GM18505 (cell line): ENCODE results near the gene PRR18.

Experiments used
- ATAC-seq: cut with Tn5 transposase; IDR thresholded peaks from one replicate; pipeline ENCODE4 v1.9.1; 2021; ENCODE audit not compliant: unreplicated experiment
- POLR2A ChIP-seq: IDR thresholded peaks from 4 replicates; pipeline ENCODE4 v1.6.1; 2011; ENCODE audit warnings: borderline replicate concordance; ENCODE audit not compliant: insufficient read depth, insufficient read length; ENCODE audit errors: extremely low read depth

The PRR18 gene

DNA sequence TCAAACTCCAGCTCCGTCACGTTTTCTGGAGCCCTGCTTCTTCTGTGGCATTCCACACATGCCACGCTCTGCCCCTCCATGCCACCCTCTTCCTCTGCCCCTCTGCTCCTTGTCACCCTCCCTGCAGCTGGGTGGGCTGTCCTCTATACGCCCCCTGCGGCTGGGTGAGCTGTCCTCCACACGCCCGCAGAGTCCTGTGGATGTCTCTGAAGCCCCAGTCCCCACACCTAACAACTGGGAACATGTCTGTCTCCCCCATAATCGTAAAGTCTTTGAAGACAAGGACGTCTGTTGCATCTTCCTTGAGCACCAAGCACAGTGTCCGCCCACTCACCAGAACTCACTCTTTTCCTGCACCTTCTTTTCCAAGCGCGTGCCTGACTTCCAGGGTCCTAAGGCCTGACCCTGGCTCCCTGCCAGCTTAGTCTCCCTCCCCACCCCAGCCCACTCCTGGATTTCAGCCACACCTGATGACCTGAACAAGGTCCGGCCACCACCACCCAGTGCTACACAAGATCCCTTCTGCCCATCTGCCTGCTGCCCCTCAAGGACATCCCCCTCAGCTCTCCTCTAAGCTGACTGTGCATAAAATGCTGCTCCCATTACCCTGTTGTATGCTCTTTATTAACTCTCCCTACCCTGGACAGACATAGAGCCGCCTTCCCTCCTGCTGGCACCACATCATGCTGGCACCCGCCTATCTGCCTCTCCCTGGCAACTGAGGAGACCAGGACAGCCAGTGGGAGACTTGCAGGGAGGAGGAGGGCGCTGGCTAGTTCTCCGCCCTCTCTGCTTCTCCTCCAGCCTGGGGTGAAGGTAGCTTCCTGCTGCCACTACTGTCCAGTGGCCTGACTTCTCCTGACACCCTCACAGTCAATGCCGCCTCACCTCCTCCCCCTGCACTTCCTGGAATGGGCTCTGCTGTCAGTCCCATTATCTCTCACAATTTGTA is 10.7 kb upstream of the PRR18 start:
- TF ChIP-seq POLR2A, result no peak
- ATAC-seq, result no peak

DNA sequence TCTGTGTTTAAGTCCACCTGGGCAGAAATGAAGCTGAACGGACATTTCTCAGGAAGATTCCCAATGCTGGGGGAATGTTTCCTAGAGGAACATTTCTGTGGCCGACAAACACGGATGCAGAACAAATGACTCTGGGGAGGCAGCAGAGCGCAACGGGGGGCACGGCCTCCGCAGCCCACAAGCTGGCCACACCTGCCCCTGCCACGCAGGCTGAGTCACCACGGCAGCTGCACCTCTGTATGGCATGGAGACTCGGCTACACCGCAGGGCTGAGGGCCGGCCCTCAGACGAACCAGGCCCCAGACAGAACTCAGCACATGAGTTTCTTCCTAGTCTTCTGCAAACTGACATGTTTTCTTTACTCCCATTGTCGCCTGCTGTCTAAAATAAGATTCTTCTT is 10.0 kb upstream of the PRR18 start:
- no peak for ATAC-seq
- no peak for TF ChIP-seq POLR2A

DNA sequence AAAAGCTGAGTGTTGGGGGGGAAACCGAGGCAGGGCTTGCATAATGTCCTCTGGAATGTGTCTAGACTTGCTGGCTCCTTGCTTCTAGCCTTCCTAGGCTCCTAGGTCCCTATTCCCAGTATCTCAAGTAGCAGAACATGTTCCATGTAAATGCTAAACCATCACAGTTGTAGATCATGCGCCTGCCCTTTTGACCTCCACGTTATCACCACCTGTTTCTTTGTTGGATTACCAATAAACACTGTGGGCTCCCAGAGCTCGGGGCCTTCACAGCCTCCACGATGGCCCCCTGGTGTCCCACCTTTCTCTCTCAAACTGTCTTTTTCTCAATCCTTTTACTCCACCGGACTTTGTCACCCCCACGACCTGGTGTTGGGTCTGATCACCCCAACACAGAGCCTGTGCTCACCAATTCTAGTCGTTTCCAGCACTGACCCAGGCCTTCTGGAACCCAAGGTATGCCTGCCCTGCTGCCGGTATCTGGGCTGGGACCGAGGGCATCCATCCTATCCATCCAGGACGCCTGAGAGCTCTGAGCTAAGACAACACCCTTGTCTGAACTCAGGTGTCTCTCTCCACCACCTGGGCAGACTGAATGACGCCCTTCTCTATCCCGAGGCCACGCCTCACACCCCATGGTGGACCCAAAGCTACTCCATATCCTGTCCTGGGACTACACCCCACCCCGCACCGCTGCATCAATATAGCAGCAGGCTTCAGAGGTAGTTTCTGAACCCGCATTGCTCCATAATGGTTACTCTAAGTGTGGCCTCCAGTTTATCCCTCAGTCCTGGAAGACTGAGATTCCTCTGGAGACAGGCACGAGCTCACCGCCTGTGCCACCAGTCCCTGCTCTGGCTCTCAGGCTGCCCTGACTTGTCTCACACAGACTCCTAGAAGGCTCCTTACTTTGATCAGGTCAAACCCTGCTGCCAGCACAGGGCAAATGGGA is 9.3 kb upstream of the PRR18 start:
- no peak for ATAC-seq
- TF ChIP-seq POLR2A, result no peak

DNA sequence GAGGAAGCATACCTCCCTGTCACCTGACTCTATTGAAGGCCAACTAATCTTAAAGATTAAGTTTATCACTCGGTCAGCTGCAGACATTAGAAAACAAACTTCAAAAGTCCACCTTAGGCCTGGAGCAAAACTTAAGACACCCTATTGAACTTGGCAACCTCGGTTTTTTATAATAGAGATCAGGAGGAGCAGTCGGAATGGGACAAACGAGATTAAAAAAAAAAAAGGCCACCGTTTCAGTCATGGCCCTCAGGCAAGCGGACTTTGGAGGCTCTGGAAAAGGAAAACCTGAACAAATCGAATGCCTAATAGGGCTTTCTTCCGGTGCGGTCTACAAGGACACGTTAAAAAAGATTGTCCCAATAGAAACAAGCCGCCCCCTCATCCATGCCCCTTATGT is 7.2 kb upstream of the PRR18 start:
- no peak for TF ChIP-seq POLR2A
- no peak for ATAC-seq

DNA sequence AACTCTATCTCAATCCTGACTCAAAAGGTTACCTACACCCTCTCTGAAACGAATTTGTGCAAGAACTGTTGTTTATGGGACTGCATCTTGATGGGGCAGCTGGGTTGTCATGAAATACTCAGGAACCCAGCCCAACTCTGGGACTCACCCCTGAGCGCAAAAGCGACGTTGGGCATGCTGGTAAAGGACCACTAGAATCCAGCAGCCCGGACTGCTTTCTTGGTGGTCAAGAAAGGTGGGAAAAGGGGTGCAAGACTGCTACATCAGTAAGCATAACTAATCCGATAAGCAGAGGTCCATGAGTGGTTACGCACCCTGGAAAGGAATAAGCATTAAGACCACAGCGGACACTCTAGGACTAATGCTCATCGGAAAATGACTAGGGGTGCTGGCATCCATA is 6.3 kb upstream of the PRR18 start:
- ATAC-seq, result no peak
- TF ChIP-seq POLR2A, result no peak

DNA sequence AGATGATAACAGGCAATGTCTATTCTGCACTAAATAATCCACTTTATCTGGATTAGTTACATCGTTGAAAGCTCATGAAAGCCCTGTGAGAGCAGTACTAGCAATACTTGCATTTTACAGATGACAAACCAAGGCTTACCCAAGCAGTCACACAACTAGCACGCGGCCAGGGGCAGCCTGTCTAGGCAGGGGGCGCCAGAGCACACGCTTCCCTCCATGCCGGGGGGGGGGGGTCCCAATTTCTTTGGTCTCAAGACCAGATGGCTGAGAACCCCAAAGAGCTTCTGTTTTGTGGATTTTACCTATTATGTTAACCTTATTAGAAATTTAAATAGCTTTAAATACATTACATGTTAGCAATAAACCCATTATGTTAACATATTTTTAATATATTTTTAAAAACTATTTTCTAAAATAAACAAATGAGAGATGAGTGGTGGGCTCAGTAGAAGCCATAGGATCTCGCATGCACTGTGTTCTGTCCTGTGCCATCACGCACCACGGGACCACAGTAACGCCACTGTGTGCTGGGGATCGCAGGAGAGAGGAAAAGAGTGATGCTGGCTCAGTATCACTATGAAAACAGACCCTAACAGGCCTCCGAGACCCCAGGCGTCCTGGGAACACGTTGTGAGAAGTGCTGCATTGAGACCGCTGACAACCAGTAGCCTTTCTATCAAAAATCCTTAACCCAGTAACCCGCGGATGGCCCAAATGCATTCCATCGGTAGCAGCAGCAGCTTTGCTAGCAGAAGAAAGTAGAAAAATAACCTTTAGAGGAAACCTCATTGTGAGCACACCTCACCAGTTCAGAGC is 5.3 kb upstream of the PRR18 start:
- TF ChIP-seq POLR2A, result no peak
- ATAC-seq, result peak; percentile 72

DNA sequence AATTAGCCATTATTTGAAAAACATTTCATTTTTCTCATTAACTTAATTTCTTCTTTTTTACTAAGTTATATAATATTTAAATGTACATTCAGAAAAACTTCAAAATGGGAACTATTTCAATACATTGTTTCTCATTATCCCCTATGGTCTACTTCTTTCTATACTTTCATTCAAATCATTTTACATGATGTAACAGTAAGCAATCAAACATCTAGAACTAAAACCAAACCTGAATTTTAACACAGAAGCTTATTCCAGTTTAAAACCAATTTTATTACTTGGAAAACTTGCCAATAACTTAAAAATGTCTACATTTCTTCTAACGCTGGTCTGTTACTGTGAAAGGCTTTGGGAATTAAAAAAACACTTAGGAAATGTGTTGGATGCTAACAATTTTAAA is 4.6 kb upstream of the PRR18 start:
- ATAC-seq, result no peak

DNA sequence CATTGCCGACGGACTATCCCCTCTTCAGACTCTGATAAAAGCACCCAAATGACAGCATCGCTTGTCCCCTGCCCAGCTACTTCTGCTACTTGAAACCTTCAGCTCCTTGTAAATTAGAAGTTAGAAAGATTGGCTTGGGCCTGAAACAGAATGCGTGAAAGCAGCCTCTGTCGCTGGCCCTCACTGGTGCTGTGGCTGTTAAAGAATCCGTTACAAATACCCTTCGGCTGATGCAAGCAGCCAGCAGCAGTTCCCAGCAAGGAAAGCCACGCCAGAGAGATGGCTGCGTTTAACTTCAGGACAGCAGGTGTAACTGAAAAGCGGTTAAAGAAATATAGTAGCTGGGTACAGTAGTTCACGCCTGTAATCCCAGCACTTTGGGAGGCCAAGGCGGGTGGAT is 2.4 kb upstream of the PRR18 start:
- ATAC-seq, result no peak

More for the DNA sequence above, 4.6 kb upstream of the PRR18 start:
- no peak for TF ChIP-seq POLR2A

DNA sequence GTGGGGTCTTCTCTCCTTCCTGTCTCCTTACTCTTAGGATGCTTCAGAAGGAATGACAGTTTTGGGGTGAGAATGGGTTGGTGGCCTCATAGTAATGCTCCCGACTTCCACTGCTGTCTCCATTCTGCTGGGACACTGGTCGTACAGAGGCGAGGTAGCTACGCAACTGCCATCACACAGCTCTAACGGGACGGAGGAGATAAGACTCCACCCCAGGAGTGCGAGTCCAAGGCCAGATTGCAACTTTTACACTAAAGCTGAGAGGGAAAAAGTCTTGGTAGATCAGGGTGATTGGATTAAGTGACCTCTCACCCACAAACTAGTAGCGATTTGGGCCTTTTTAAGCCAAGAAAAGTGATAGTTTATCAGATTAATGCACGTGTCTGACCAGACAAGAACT is 1.8 kb upstream of the PRR18 start:
- no peak for TF ChIP-seq POLR2A
- no peak for ATAC-seq

More for the DNA sequence above, 2.4 kb upstream of the PRR18 start:
- no peak for TF ChIP-seq POLR2A

DNA sequence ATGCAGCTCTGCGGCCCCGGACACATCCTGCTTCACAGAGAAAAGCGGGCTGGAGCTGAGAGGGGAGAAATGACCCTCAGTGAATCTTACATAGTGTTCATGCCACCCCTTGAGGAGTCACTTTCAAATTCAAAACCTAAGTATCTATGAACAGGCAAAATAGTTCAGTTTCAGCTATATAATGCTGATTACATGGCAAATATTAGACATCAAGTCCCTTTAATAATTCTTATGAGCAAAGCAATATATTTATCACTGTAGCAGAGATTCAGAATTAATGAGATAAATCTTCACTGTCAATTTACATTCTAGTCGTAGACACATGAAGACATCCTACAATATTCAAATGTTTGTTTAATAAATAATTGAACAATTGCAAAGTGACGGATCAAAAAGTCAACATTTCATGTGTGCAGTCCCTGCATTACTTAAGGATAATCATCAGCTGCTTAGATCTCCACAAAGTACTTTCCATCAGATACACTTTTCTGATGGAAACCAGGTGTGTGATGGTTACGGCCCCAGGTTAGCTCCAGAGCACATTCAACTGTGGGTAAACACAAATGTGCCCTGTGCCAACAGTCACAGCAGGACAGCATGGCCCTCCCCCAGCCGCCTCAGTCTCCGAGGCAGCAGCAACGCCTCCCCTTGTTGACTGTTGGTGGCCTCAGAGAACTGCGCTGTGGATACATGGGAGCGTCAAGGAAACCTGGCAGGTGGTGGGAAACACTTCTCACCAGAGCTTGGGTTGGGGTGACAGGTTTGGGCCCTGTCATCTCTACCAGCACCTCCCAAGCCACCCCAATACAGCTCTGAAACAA is 787 bp upstream of the PRR18 start:
- ATAC-seq, result no peak
- TF ChIP-seq POLR2A, result no peak

DNA sequence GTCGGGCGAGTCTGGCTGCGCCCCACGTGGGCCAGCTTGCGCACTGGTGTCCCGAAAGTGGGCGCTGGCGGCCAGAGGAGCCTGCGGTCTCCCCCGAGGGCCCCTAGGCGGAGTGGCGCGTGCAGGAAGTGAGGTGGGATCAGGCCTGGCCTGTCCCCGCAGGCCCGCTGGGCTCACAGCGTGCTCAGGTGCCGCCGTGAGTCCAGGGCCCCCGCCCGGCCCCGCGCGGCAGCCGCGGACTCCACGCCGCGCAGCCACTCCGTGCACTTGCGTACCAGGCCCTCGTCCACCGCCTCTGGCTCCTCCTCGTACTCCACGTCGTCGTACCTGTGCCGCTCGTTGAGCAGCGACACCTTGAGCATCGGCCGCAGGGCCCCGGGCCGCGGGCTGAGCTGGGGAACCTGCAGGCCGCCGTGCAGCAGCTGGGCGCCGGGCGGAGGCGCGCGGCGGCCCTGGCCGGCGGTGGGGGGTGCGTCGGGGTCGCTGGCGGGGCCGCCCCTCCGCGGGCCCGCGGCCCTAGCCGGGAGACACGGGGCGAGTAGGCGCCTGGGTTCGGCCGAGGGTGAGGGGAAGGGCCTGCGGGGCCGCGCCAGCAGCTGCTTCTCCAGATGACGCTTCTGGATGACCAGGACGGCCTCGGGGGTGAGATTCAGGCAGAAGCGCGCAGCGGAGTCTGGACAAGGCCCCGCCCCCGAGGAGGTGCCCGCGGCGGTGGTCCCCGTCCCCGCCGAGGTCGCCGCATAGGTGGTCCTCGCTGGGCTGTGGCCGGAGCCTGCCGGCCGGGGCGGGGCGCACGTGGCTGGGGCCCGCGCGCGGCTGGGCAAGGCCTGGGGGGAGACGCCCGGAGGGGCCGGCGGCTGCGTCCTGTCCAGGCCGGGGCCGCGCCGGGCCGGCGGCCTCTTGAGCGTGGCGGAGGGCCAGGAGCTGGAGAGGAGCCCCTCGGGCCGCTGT is 835 bp downstream of the PRR18 start:
- TF ChIP-seq POLR2A, result no peak
- ATAC-seq, result peak; percentile 27
